ENCODE data around the gene DALRD3. TPM values are rescaled to one million over a fixed set of nuclear protein-coding genes. Genes with fewer than 3 reads are reported as not detected.

The DALRD3 gene
- total RNA-seq, 1 donor from 2014 or later: 35.4 TPM

DNA sequence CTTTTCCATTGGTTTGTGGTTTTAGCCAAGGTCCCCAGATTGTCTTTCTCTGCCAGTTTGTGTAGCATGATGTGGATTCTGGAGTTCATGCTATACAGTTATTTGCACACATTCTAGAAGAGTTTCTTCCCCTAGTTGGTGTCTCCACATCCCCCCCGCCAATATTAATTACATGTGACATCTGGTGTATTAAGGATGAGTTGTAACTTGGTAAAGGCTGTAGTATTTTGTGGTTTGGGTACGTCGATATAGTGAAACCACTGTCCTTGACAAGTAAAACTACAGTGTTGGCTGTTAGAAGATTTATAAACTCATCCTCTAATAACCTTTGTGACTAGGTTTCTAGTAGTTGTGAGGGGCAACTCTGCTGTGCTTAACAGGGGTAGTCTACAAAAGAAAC, 52.0 kb downstream of the DALRD3 start:
- H3K36me3 ChIP-seq: peaks cover 0 to 77% of the 10 kb centered on the region in 2 donors
- no peak overlapping the region for H3K4me3 ChIP-seq
- H3K27me3 ChIP-seq: no peaks in the 10 kb centered on the region
- H3K4me1 ChIP-seq: no peaks in the 10 kb centered on the region
- DNase-seq (ENCODE audit: extremely low spot score in 2 of 2): no peak
- no peaks in the 10 kb centered on the region for H3K9me3 ChIP-seq
- no peak for TF ChIP-seq POLR2A (IDR thresholded peaks at IDR 0.05)
- TF ChIP-seq POLR2AphosphoS5 (IDR thresholded peaks at IDR 0.05; ENCODE audit: insufficient read depth in 1 of 2, low read depth in 1 of 2): no peak
- TF ChIP-seq, protein P1, sequence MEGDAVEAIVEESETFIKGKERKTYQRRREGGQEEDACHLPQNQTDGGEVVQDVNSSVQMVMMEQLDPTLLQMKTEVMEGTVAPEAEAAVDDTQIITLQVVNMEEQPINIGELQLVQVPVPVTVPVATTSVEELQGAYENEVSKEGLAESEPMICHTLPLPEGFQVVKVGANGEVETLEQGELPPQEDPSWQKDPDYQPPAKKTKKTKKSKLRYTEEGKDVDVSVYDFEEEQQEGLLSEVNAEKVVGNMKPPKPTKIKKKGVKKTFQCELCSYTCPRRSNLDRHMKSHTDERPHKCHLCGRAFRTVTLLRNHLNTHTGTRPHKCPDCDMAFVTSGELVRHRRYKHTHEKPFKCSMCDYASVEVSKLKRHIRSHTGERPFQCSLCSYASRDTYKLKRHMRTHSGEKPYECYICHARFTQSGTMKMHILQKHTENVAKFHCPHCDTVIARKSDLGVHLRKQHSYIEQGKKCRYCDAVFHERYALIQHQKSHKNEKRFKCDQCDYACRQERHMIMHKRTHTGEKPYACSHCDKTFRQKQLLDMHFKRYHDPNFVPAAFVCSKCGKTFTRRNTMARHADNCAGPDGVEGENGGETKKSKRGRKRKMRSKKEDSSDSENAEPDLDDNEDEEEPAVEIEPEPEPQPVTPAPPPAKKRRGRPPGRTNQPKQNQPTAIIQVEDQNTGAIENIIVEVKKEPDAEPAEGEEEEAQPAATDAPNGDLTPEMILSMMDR (IDR thresholded peaks at IDR 0.05): no peak
- H3K27ac ChIP-seq: no peak overlapping the region
- intact Hi-C loops (cut with DNase I): no loop called here

MicroRNA genes within 50 kb of the gene (microRNA counts, 767-probe panel; counts per million panel counts)
- microRNA hsa-miR-191-5p (6,796 to 7,222 counts per million in 2 donors), microRNA hsa-miR-425-5p (238 to 261 counts per million in 2 donors)

Small RNA genes within 50 kb of the gene (microRNA-seq; reads per million reads assigned to microRNA genes)
- gene MIR191 (ENCODE audit: borderline number of aligned reads, borderline replicate concordance) (13,439 reads per million, percentile 95 among the genes with 10 or more reads in this experiment), gene MIR425 (ENCODE audit: borderline number of aligned reads, borderline replicate concordance) (1,060 reads per million, percentile 79 among the genes with 10 or more reads in this experiment)

Small RNA genes within 50 kb of the gene (small RNA-seq; reads per million reads assigned to genes)
- 3,039 reads per million, percentile 99 among the genes with 10 or more reads in this experiment for gene MIR191
- 11.2 reads per million, percentile 93 among the genes with 10 or more reads in this experiment for gene MIR425

Other genes starting within 250 kb of the DALRD3 start
- gene PRKAR2A, start 170.7 kb downstream of the DALRD3 start, total RNA-seq: 23.8 TPM
- 24.1 TPM for gene SLC25A20, start 119.7 kb downstream of the DALRD3 start, total RNA-seq
- gene ARIH2, start 99.7 kb downstream of the DALRD3 start, total RNA-seq: 59.4 TPM
- 43.5 TPM for gene P4HTM, start 28.3 kb downstream of the DALRD3 start, total RNA-seq
- gene WDR6, start 11.2 kb downstream of the DALRD3 start, total RNA-seq: 109 TPM
- 91.3 TPM for gene NDUFAF3, start 3.5 kb upstream of the DALRD3 start, total RNA-seq
- gene IMPDH2, start 10.8 kb upstream of the DALRD3 start, total RNA-seq: 185 TPM
- gene QRICH1, start 75.5 kb upstream of the DALRD3 start, total RNA-seq: 124 TPM
- gene QARS1, start 86.2 kb upstream of the DALRD3 start, total RNA-seq: 223 TPM
- 59.9 TPM for gene USP19, start 102.2 kb upstream of the DALRD3 start, total RNA-seq
- gene LAMB2, start 114.5 kb upstream of the DALRD3 start, total RNA-seq: 526 TPM
- 30.4 TPM for gene CCDC71, start 147.8 kb upstream of the DALRD3 start, total RNA-seq
- gene KLHDC8B, start 153.0 kb upstream of the DALRD3 start, total RNA-seq: 43.7 TPM

Measured in vagina (tissue), 2 donors.